HEK293 (cell line): ENCODE data around the gene AGRN.
"Not testable (repeated sequence)": the region's sequence is repeated elsewhere in the genome, so short reads cannot be mapped to it uniquely, and the experiment has no call there.

Experiments
- CTCF ChIA-PET: fragments of 350-600 bp; formaldehyde crosslinking; extraction: SDS; loops from one replicate; lab custom pipeline; 2021; ENCODE audit warnings: antibody characterized with exemption; lab: Yijun Ruan, JAX
- POLR2A ChIA-PET: fragments of 300-600 bp; formaldehyde crosslinking; extraction: SDS; loops from one replicate; lab custom pipeline; 2020; ENCODE audit warnings: antibody characterized with exemption, inconsistent platforms; lab: Yijun Ruan, JAX
- H3K27ac ChIP-seq: fragments of 200-500 bp; sonication (Bioruptor generic); 2 replicates; pipeline ENCODE4 v1.5.1; 2014; ENCODE audit warnings: low read depth, low read length, control low read depth, inconsistent platforms; ENCODE audit errors: extremely low read depth
- H3K36me3 ChIP-seq, 2 experiments: fragments of 200-500 bp in 1 of 2; sonication (Bioruptor generic) in 1 of 2; 1 replicate in 1 of 2; 2 replicates in 1 of 2; pipeline ENCODE4 v1.5.1; 2014 to 2017; ENCODE audit warnings: inconsistent platforms in 2 of 2, low read length in 2 of 2; ENCODE audit not compliant: control insufficient read depth in 2 of 2, insufficient read depth in 1 of 2
- H3K4me1 ChIP-seq: fragments of 200-500 bp; sonication (Bioruptor generic); 2 replicates; pipeline ENCODE4 v1.5.1; 2014; ENCODE audit warnings: mild to moderate bottlenecking, low read length, inconsistent platforms; ENCODE audit not compliant: control insufficient read depth, insufficient read depth
- H3K4me3 ChIP-seq: 2 replicates; pipeline ENCODE4 v1.5.1; 2011; ENCODE audit warnings: low read depth, mild to moderate bottlenecking, control low read depth, low read length, moderate library complexity
- H3K9me3 ChIP-seq: fragments of 200-500 bp; sonication (Bioruptor generic); 2 replicates; pipeline ENCODE4 v1.5.1; 2014; ENCODE audit warnings: low read depth, low read length, inconsistent platforms; ENCODE audit not compliant: control insufficient read depth, insufficient read depth
- KLF9 ChIP-seq: fragments of 450-650 bp; formaldehyde crosslinking; IDR thresholded peaks from 2 replicates; pipeline ENCODE4 v1.5.1; 2016; ENCODE audit warnings: missing biosample characterization, missing genetic modification characterization, low read depth
- OVOL3 ChIP-seq: fragments of 450-650 bp; formaldehyde crosslinking; IDR thresholded peaks from 2 replicates; pipeline ENCODE4 v1.5.1; 2016; ENCODE audit warnings: missing biosample characterization, missing genetic modification characterization
- PRDM1 ChIP-seq: fragments of 450-650 bp; formaldehyde crosslinking; IDR thresholded peaks from 2 replicates; pipeline ENCODE4; 2016; ENCODE audit warnings: missing biosample characterization, missing genetic modification characterization
- RBAK ChIP-seq: fragments of 450-650 bp; formaldehyde crosslinking; IDR thresholded peaks from 2 replicates; pipeline ENCODE4 v1.5.1; 2016; ENCODE audit warnings: missing biosample characterization, missing genetic modification characterization
- TRIM28 ChIP-seq: IDR thresholded peaks from 2 replicates; pipeline ENCODE4 v1.6.1; 2011; ENCODE audit warnings: low read length, control low read depth, borderline replicate concordance
- ZFP37 ChIP-seq: fragments of 450-650 bp; formaldehyde crosslinking; IDR thresholded peaks from 2 replicates; pipeline ENCODE4 v1.5.1; 2016; ENCODE audit warnings: missing biosample characterization, missing genetic modification characterization
- ZNF133 ChIP-seq: fragments of 450-650 bp; formaldehyde crosslinking; IDR thresholded peaks from 2 replicates; pipeline ENCODE4 v1.5.1; 2016; ENCODE audit warnings: missing biosample characterization, missing genetic modification characterization
- ZNF211 ChIP-seq: fragments of 450-650 bp; formaldehyde crosslinking; IDR thresholded peaks from 2 replicates; pipeline ENCODE4 v1.5.1; 2016; ENCODE audit warnings: low read depth, missing biosample characterization, missing genetic modification characterization
- ZNF266 ChIP-seq: fragments of 450-650 bp; formaldehyde crosslinking; IDR thresholded peaks from 2 replicates; pipeline ENCODE4 v1.5.1; 2016; ENCODE audit warnings: missing biosample characterization, missing genetic modification characterization, low read depth
- ZNF404 ChIP-seq: fragments of 450-650 bp; formaldehyde crosslinking; IDR thresholded peaks from 2 replicates; pipeline ENCODE4 v1.5.1; 2017; ENCODE audit warnings: missing biosample characterization, missing genetic modification characterization
- ZNF48 ChIP-seq: fragments of 450-650 bp; formaldehyde crosslinking; IDR thresholded peaks from 2 replicates; pipeline ENCODE4 v1.5.1; 2016; ENCODE audit warnings: missing biosample characterization, missing genetic modification characterization
- ZNF510 ChIP-seq: fragments of 450-650 bp; formaldehyde crosslinking; IDR thresholded peaks from 2 replicates; pipeline ENCODE4 v1.5.1; 2018; ENCODE audit warnings: mild to moderate bottlenecking, missing genetic modification characterization, missing biosample characterization; ENCODE audit not compliant: insufficient replicate concordance
- ZNF514 ChIP-seq: fragments of 450-650 bp; formaldehyde crosslinking; IDR thresholded peaks from 2 replicates; pipeline ENCODE4 v1.5.1; 2016; ENCODE audit warnings: missing biosample characterization, missing genetic modification characterization
- ZNF530 ChIP-seq: fragments of 450-650 bp; formaldehyde crosslinking; IDR thresholded peaks from 2 replicates; pipeline ENCODE4 v1.5.1; 2016; ENCODE audit warnings: low read depth, missing biosample characterization, missing genetic modification characterization
- ZNF544 ChIP-seq: fragments of 450-650 bp; formaldehyde crosslinking; IDR thresholded peaks from 2 replicates; pipeline ENCODE4 v1.5.0; 2017; ENCODE audit warnings: missing biosample characterization, missing genetic modification characterization
- ZSCAN23 ChIP-seq: fragments of 450-650 bp; formaldehyde crosslinking; IDR thresholded peaks from 2 replicates; pipeline ENCODE4 v1.5.1; 2016; ENCODE audit warnings: missing biosample characterization, missing genetic modification characterization
- ZXDB ChIP-seq: fragments of 450-650 bp; formaldehyde crosslinking; IDR thresholded peaks from 2 replicates; pipeline ENCODE4 v1.5.1; 2016; ENCODE audit warnings: missing biosample characterization, missing genetic modification characterization
- TF ChIP-seq, protein P1 (sequence below): fragments of 450-650 bp; IDR thresholded peaks from 2 replicates; pipeline ENCODE4 v1.5.1; 2018; ENCODE audit warnings: missing biosample characterization, mild to moderate bottlenecking, missing genetic modification characterization
- TF ChIP-seq, protein P2 (sequence below): fragments of 450-650 bp; formaldehyde crosslinking; IDR thresholded peaks from 2 replicates; pipeline ENCODE4 v1.5.1; 2016; ENCODE audit warnings: missing biosample characterization, missing genetic modification characterization
- TF ChIP-seq, protein P3 (sequence below): fragments of 450-650 bp; formaldehyde crosslinking; IDR thresholded peaks from 2 replicates; pipeline ENCODE4 v1.5.1; 2016; ENCODE audit warnings: missing biosample characterization, missing genetic modification characterization
- TF ChIP-seq, protein P4 (sequence below): fragments of 450-650 bp; formaldehyde crosslinking; IDR thresholded peaks from 2 replicates; pipeline ENCODE4 v1.5.1; 2016; ENCODE audit warnings: missing biosample characterization, missing genetic modification characterization
- TF ChIP-seq, protein P5 (sequence below): fragments of 450-650 bp; formaldehyde crosslinking; IDR thresholded peaks from 2 replicates; pipeline ENCODE4 v1.5.1; 2016; ENCODE audit warnings: missing biosample characterization, missing genetic modification characterization, borderline replicate concordance
- TF ChIP-seq, protein P6 (sequence below): fragments of 450-650 bp; formaldehyde crosslinking; IDR thresholded peaks from 2 replicates; pipeline ENCODE4 v1.5.1; 2016; ENCODE audit warnings: missing biosample characterization, missing genetic modification characterization

Gene AGRN

DNA sequence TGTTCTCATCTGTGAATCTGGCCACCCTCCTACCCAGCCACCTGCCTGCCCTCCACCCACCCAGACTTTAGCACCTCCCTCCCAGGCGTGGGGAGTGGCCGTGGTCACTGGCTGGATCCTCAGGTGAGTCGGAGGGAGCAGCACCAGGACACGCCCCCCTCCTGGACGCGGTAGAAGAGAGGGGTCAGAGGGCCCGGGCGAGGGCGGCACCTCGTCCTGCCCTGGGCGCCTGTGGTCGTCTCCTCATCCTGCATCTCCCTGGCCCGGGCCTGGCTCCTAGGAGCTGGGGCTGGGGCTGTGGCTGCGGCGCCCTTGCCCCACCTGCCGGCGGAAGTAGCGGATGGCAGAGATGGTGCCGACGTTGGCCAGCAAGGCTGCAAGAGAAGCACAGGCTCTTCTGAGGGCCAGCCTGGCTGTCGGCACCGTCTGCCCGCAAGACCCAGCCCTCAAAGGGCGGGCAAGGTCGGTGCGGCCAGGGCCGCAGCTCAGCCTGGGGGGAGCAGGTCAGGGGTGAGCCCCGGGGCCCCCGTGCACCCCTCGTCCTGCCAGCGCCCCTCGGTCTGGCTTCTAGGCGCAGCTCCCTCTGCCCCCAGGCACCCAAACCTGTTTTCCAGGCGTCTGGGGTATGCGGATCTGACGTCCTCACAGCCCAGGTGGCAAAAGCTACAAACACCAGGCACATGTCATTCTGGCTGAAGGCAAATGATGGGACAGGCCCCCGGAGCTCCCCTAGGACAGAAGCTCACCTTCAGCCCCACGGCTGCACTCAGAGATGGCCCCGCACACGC is 43.8 kb upstream of the AGRN start (continued):
- TF ChIP-seq, protein P1, sequence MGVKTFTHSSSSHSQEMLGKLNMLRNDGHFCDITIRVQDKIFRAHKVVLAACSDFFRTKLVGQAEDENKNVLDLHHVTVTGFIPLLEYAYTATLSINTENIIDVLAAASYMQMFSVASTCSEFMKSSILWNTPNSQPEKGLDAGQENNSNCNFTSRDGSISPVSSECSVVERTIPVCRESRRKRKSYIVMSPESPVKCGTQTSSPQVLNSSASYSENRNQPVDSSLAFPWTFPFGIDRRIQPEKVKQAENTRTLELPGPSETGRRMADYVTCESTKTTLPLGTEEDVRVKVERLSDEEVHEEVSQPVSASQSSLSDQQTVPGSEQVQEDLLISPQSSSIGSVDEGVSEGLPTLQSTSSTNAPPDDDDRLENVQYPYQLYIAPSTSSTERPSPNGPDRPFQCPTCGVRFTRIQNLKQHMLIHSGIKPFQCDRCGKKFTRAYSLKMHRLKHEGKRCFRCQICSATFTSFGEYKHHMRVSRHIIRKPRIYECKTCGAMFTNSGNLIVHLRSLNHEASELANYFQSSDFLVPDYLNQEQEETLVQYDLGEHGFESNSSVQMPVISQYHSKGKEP (tag by site-specific recombination) = no peak
- no peak for TF ChIP-seq OVOL3
- TF ChIP-seq, protein P2, sequence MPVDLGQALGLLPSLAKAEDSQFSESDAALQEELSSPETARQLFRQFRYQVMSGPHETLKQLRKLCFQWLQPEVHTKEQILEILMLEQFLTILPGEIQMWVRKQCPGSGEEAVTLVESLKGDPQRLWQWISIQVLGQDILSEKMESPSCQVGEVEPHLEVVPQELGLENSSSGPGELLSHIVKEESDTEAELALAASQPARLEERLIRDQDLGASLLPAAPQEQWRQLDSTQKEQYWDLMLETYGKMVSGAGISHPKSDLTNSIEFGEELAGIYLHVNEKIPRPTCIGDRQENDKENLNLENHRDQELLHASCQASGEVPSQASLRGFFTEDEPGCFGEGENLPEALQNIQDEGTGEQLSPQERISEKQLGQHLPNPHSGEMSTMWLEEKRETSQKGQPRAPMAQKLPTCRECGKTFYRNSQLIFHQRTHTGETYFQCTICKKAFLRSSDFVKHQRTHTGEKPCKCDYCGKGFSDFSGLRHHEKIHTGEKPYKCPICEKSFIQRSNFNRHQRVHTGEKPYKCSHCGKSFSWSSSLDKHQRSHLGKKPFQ = no peak
- TF ChIP-seq, protein P3, sequence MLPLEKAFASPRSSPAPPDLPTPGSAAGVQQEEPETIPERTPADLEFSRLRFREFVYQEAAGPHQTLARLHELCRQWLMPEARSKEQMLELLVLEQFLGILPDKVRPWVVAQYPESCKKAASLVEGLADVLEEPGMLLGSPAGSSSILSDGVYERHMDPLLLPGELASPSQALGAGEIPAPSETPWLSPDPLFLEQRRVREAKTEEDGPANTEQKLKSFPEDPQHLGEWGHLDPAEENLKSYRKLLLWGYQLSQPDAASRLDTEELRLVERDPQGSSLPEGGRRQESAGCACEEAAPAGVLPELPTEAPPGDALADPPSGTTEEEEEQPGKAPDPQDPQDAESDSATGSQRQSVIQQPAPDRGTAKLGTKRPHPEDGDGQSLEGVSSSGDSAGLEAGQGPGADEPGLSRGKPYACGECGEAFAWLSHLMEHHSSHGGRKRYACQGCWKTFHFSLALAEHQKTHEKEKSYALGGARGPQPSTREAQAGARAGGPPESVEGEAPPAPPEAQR = no peak
- no peak for TF ChIP-seq ZNF266
- TF ChIP-seq ZNF530 = no peak
- TF ChIP-seq, protein P4, sequence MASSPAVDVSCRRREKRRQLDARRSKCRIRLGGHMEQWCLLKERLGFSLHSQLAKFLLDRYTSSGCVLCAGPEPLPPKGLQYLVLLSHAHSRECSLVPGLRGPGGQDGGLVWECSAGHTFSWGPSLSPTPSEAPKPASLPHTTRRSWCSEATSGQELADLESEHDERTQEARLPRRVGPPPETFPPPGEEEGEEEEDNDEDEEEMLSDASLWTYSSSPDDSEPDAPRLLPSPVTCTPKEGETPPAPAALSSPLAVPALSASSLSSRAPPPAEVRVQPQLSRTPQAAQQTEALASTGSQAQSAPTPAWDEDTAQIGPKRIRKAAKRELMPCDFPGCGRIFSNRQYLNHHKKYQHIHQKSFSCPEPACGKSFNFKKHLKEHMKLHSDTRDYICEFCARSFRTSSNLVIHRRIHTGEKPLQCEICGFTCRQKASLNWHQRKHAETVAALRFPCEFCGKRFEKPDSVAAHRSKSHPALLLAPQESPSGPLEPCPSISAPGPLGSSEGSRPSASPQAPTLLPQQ (tag by site-specific recombination) = no peak
- TF ChIP-seq ZFP37 (tag by site-specific recombination) = peak; percentile 91; the same call in 1 of the 2 replicates
- TF ChIP-seq PRDM1 (tag by site-specific recombination) = no peak
- TF ChIP-seq RBAK (tag by site-specific recombination) = no peak
- no peak for TF ChIP-seq TRIM28
- no peak for TF ChIP-seq ZNF514 (tag by site-specific recombination)
- TF ChIP-seq ZNF211 = no peak
- no peak for TF ChIP-seq ZNF544 (tag by site-specific recombination)
- no peak for TF ChIP-seq ZNF133 (tag by site-specific recombination)
- TF ChIP-seq KLF9 (tag by site-specific recombination) = peak; percentile 70
- no peak for TF ChIP-seq ZNF48 (tag by site-specific recombination)
- TF ChIP-seq, protein P5, sequence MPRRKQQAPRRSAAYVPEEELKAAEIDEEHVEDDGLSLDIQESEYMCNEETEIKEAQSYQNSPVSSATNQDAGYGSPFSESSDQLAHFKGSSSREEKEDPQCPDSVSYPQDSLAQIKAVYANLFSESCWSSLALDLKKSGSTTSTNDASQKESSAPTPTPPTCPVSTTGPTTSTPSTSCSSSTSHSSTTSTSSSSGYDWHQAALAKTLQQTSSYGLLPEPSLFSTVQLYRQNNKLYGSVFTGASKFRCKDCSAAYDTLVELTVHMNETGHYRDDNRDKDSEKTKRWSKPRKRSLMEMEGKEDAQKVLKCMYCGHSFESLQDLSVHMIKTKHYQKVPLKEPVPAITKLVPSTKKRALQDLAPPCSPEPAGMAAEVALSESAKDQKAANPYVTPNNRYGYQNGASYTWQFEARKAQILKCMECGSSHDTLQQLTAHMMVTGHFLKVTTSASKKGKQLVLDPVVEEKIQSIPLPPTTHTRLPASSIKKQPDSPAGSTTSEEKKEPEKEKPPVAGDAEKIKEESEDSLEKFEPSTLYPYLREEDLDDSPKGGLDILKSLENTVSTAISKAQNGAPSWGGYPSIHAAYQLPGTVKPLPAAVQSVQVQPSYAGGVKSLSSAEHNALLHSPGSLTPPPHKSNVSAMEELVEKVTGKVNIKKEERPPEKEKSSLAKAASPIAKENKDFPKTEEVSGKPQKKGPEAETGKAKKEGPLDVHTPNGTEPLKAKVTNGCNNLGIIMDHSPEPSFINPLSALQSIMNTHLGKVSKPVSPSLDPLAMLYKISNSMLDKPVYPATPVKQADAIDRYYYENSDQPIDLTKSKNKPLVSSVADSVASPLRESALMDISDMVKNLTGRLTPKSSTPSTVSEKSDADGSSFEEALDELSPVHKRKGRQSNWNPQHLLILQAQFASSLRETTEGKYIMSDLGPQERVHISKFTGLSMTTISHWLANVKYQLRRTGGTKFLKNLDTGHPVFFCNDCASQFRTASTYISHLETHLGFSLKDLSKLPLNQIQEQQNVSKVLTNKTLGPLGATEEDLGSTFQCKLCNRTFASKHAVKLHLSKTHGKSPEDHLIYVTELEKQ (tag by site-specific recombination) = no peak
- no peak for TF ChIP-seq ZNF510 (tag by site-specific recombination)
- no peak for TF ChIP-seq ZSCAN23 (tag by site-specific recombination)
- TF ChIP-seq, protein P6, sequence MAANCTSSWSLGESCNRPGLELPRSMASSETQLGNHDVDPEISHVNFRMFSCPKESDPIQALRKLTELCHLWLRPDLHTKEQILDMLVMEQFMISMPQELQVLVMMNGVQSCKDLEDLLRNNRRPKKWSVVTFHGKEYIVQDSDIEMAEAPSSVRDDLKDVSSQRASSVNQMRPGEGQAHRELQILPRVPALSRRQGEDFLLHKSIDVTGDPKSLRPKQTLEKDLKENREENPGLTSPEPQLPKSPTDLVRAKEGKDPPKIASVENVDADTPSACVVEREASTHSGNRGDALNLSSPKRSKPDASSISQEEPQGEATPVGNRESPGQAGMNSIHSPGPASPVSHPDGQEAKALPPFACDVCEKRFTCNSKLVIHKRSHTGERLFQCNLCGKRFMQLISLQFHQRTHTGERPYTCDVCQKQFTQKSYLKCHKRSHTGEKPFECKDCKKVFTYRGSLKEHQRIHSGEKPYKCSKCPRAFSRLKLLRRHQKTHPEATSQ (tag by site-specific recombination) = no peak
- TF ChIP-seq ZNF404 (tag by site-specific recombination) = no peak
- peak; percentile 35 for TF ChIP-seq ZXDB (tag by site-specific recombination)

DNA sequence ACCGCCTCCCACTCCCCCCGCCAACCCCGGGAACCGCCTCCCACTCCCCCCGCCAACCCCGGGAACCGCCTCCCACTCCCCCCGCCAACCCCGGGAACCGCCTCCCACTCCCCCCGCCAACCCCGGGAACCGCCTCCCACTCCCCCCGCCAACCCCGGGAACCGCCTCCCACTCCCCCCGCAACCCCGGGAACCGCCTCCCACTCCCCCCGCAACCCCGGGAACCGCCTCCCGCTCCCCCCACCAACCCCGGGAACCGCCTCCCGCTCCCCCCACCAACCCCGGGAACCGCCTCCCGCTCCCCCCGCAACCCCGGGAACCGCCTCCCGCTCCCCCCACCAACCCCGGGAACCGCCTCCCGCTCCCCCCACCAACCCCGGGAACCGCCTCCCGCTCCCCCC is 43.1 kb upstream of the AGRN start:
- not testable (repeated sequence) for H3K4me3 ChIP-seq, H3K4me1 ChIP-seq, H3K36me3 ChIP-seq, H3K9me3 ChIP-seq, H3K27ac ChIP-seq
- CTCF ChIA-PET = interaction anchor here (0.9 to 1.8 kb wide), 4 partner anchors 8 to 107 kb away, joined by 3 to 21 read pairs (median 6); no protein-coding TSS in a partner anchor
- POLR2A ChIA-PET = interaction anchor here (0.8 to 1.9 kb wide), 6 partner anchors 8 to 82 kb away, joined by 3 to 12 read pairs (median 4); partner anchors contain the start of gene PLEKHN1
